ENCODE measurements around the gene FAM209A.
"Not testable (repeated sequence)": the region's sequence is repeated elsewhere in the genome, so short reads cannot be mapped to it uniquely, and the experiment has no call there.

FAM209A gene

DNA sequence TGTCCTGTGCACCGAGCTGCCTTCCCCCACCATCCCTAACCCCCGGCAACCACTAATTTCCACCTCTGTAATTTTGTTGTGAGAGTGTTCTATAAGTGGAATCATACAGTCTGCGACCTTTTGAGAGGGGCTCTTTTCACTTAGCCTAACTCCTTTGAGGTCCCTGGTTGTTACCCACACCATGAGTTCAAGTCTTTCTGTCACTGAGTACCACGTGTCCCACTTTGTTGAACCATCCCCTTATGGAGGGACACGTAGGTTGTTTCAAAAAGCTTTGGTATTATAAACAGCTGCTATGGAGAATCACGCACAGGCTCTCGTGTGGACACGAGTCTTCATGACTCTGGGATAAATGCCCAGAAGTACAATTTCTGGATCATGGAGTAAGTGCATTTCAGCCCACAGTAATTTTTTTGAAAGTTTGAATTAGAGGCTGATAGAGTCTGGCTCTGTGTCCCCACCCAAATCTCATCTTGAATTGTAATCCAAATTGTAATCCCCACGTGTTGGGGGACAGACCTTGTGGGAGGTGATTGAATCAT is 18.0 kb downstream of the FAM209A start:
- no peak for DNase-seq

DNA sequence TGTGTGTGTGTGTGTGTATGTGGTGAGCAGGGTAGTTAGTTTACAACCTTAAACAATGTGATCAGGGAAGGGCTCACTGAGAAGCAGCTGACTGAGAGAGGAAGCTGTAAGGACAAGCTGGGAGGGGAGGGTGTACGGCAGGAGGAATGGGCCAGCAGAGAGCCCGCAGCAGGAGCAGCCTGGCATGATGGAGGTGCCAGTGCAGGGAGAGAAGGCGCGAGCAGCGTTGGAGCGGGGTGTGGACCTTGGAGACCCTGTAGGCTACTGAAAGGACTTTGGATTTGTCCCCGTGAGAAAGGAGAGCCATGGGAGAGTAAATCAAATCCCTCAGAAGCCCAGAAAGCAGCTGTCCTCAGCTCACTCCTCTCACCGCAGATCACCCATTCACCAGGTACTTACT is 27.0 kb downstream of the FAM209A start:
- no peak for DNase-seq

DNA sequence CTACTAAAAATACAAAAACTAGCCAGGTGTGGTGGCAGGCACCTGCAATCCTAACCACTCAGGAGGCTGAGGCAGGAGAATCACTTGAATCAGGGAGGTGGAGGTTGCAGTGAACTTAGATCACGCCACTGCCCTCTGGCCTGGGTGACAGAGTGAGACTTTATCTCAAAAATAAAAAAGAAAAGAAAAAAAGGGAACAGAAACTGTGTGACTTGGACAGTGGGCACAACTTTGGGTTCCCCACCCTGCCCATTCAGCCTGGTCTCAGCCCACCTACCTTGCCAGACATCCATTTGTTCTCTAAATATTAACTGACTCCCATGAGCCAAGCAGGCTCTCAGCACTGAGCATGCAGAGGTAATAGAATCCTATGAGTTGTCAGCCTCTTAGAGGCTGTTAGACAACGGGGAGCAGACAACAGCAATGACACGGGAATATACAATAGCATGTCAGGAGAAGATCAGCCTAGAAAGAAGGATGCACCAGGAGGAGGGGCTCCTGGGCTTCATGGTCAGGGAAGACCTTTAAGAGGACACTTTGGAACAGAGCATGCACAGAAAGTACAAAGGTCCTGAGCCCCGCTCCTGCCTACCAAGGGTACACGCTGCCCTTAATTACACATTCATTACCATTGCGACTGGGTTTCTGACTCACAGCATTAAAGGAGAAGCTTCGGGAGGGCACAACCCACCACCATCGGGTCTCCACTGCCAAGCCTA is 28.5 kb downstream of the FAM209A start:
- DNase-seq: no peak

DNA sequence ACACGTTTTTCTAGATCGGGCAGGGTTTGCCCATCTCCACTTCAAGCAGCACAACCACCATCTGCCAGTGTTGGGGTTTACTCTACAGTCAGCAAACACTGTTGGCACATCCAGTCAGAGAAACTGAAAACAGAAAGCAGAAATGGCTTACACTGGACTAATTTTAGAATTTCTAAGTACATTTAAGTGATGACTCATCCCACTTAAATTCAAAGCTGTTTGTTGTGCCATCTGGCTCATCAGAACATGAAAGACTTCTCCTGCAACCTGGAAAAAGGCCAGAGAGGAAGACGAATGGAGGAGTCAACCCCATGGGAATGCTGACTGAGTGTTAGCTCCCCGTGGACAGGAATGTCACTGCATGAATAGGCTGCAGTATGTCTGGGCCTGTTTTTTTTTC is 30.3 kb downstream of the FAM209A start:
- peak; percentile 99 for DNase-seq

DNA sequence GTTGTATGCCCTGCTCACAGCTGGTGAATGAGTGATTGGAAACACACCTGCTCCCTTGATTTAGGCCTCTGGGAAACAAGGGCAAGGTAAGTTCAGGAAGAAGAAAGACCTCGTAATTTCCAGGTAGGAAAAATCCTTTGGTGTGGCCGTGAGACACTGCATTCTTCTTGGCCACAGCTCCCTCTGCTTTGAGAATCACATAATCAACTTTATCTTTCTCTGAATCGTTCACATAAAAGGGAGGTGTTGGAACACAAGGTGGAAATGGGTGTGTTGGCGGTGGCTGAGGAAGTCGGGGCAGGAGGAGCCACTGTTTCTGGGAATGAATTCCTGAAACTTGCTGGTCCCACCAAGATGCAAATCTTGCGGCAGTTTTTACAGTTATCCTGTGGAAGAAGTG is 34.4 kb downstream of the FAM209A start:
- DNase-seq: no peak

DNA sequence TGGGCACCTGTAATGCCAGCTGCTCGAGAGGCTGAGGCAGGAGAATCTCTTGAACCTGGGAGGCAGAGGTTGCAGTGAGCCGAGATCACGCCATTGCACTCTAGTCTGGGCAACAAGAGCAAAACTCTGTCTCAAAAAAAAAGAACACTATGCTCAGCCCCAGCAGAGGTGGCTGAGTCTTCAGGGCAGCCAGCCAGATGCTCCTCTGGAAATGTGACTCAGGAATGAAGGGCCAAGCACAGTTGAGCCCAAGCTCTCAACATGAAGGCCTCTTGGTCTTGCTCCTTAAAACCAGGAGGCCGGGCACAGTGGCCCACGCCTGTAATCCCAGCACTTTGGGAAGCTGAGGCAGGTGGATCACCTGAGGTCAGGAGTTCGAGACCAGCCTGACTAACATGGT is 40.0 kb downstream of the FAM209A start:
- DNase-seq: not testable (repeated sequence)

DNA sequence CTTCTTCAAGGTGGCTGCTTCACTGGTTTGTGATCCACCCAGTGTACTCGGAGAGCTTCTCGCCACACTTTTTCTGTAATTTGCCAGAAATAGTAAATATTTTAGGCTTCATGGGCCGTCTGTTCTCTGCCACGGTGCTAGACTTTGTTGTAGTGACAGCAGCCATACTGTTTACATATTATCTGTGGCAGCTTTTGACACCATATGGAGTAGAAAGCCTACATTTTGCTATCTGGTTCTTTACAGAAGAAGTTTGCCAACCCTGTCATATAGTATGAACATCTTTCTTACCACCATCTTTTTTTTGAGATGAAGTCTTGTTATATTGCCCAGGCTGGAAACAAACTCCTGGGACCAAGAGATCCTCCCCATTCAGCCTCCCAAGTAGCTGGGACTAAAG is 41.0 kb downstream of the FAM209A start:
- no peak for DNase-seq

DNA sequence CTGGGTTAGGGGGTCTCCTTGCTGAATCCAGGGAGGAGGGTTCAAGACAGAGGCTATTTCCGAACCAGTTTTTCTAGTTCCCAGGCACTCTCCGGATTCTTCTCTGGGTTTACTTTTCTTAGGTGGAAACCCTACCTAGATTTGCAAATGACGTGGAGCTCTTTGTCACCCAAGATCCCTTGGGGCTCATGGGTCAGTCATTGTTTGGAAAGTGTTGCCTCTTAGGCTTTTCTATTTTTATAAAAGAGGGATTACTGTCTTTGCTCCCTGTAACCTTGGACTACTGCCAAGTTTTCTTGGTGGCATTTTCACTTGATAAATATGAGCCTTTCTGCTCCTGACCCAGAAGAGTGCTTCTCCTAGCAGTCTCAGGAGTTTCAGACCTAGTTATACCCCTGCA is 42.1 kb downstream of the FAM209A start:
- peak; percentile 4 for DNase-seq

DNA sequence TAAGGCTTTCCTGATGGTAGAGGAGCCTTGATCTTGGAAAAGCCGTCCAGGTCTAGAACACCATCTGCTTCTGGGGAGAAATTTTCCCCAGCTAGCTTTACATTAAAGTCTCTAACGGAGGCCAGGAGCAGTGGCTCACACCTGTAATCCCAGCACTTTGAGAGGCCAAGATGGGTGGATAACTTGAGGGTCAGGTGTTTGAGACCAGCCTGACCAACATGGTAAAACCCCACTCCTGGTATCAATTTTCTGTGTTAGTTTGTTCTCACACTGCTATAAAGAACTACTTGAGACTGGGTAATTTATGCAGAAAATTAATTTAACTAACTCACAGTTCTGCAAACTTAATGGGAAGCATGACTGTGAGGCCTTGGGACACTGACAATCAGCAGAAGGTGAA is 46.3 kb downstream of the FAM209A start:
- no peak for DNase-seq

DNA sequence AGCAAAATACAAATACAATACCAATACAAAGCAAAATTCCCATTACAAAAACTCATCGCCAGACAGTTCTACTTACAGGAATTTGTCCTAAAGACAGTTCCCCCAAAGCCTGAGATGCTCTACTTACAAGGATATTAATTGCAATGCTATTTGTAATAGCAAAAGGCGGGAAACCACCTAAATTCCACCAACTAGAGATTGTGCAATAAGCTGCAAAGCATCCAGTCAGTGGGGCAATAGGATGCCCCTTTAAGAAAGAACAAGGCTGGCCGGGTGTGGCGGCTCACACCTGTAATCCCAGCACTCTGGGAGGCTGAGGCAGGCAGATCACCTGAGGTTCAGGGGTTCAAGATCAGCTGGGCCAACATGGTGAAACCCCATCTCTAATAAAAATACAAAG is 47.6 kb downstream of the FAM209A start:
- DNase-seq: no peak

DNA sequence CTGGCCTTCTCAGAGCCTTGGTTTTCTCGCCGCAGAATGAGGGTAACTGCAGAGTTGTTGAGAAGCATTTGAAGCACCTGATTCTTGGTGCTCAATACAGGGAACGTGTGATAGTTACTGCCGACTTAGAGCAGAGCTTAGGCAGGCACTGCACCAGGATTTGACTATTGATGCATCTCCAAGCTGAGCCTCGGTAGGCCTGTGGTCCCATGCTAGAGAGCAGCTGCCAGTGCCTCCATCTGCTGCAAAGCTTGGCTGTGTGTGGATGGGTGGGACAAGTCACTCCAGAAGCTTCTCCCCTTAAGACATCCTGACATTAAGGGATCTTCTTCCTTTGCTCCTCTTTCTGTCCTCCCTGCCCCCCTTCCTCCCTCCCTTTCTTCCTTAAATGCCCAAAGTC is 49.4 kb downstream of the FAM209A start:
- DNase-seq: no peak

DNA sequence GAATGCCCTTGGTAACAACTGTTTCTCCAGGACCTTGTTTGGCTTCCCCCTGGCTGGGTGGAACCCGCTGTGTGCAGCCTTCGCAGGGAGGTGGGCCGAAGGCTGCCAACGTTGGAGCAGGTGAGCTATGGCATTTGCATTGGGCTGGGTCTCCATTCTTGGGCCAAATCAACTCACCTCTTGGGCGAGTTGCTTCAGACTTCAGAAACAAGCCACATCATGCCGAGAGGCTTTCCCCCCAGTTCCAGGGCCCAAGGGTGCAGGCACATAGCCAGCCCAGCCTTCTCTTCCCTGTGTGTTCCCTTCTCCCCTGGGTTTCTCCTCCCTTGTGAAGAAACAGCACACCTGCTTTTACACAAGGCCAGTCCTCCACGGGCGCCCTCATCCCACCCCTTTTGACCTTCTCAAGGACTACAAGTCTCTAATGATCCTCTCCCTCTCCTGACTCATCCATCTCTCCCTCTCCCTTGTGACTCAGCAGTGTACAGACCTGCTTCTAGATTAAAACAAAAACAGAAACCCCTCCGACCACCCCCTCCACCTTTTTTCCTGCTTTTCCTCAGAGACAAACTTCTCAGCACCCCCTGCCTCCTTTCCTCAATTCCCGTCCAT is 50.1 kb downstream of the FAM209A start:
- DNase-seq: no peak

DNA sequence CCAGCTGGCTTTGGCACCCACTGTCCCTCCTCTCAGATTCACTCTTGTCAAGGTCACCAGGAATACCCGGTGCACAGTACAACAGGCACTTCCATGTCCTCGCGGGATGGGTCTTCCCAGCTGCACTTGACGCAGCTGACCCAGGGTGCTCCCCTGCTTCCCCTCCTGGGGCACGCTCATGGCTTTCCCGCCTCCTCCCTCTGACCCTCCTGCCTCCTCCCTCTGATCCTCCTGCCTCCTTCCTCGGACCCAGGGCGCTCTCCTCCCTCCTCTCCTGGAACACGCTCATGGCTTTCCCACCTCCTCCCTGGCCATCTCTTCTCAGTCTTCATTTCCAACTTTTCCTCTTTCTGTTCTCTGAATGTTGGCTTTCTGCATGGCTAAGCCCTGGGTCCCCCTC is 50.6 kb downstream of the FAM209A start:
- no peak for DNase-seq
